Upper lobe of right lung (tissue), 1 donor: ENCODE results near the gene PPP1R8. TPM values are rescaled to one million over a fixed set of nuclear protein-coding genes. Genes with fewer than 3 reads are reported as not detected.

Experiments used
- ATAC-seq: fragments of 200-7000 bp; cut with Tn5 transposase; one replicate; pipeline ENCODE4 v1.9.1; 2020; ENCODE audit warnings: mild to moderate bottlenecking, moderate library complexity
- DNase-seq: peaks from one replicate; pipeline ENCODE4 v3.0.0-alpha.2; 2020
- H3K27ac ChIP-seq: fragments of 200-600 bp; one replicate; pipeline ENCODE4 v1.8.0; 2022
- H3K27me3 ChIP-seq: fragments of 200-600 bp; one replicate; pipeline ENCODE4 v1.8.0; 2022; ENCODE audit warnings: mild to moderate bottlenecking
- H3K36me3 ChIP-seq: fragments of 200-600 bp; one replicate; pipeline ENCODE4 v1.8.0; 2022
- H3K4me1 ChIP-seq: fragments of 200-600 bp; one replicate; pipeline ENCODE4 v1.8.0; 2022
- H3K4me3 ChIP-seq: fragments of 200-600 bp; one replicate; pipeline ENCODE4 v1.8.0; 2022; ENCODE audit warnings: mild to moderate bottlenecking
- H3K9me3 ChIP-seq: fragments of 200-600 bp; one replicate; pipeline ENCODE4 v1.8.0; 2022
- CTCF ChIP-seq: fragments of 200-600 bp; IDR thresholded peaks from one replicate; pipeline ENCODE4 v1.8.0; 2022; ENCODE audit warnings: antibody characterized with exemption
- intact Hi-C: fragments of 100-400 bp; cut with DNase I; formaldehyde crosslinking; loops from one replicate; pipeline ENCODE4 v1.11.0; 2022
- long read RNA-seq: library from polyadenylated mRNA; unstranded; transcript quantifications from one replicate; pipeline ENCODE4 v2.0.0, GENCODE V29; 2021
- total RNA-seq: library from RNA; stranded (reverse); fragmentation: NEBNext Ultra II Directional; extraction: Animal tissue kit (Norgen Biotek cat#: 25700); gene quantifications from one replicate; pipeline ENCODE4 v1.2.1, GENCODE V29; 2021
- donor health status: DM: no; HTN: yes; CAD: no; lungs with severe emphysema.

PPP1R8 gene
- total RNA-seq: 33.0 TPM
- long read RNA-seq, partial matches to known transcripts: 1 of 4 reads
- long read RNA-seq, other reads (novel, unspliced or antisense): 2 of 4 reads

GRCh38 chr1:27830621-27831440, at the start of gene PPP1R8:
Gene PPP1R8, plus strand, starts transcription at chr1:27830782. Its CDS starts 54 bp downstream, at chr1:27830836.
- peak within 1 kb of the TSS; percentile 90 for H3K27ac ChIP-seq
- intact Hi-C loops: no loop called here
- DNase-seq (peak; percentile 96), ATAC-seq (peak; percentile 100)
- H3K27me3 ChIP-seq: no peaks in the 10 kb centered on the region
- H3K9me3 ChIP-seq: no peaks in the 10 kb centered on the region
- peaks cover 15% of the 10 kb centered on the region for H3K36me3 ChIP-seq
- peak within 1 kb of the TSS; percentile 98 for H3K4me3 ChIP-seq
- no peak for TF ChIP-seq CTCF
- peaks cover 13% of the 10 kb centered on the region for H3K4me1 ChIP-seq

GRCh38 chr1:27782950-27783349, 47.6 kb upstream of the PPP1R8 start:
- no peak for TF ChIP-seq CTCF
- Histone ChIP-seq H3K4me1 (peaks cover 50% of the 10 kb centered on the region), H3K27me3 (no peaks in the 10 kb centered on the region), H3K36me3 (peaks cover 18% of the 10 kb centered on the region), H3K27ac (no peak overlapping the region), H3K4me3 (no peak overlapping the region), H3K9me3 (no peaks in the 10 kb centered on the region)
- intact Hi-C loops: no loop called here
- ATAC-seq (no peak), DNase-seq (no peak)

GRCh38 chr1:27784700-27785099, 45.9 kb upstream of the PPP1R8 start:
- H3K27me3 ChIP-seq: no peaks in the 10 kb centered on the region
- peaks cover 19% of the 10 kb centered on the region for H3K36me3 ChIP-seq
- ATAC-seq (no peak), DNase-seq (no peak)
- H3K4me3 ChIP-seq: no peak overlapping the region
- intact Hi-C loops: no loop called here
- TF ChIP-seq CTCF: no peak
- H3K9me3 ChIP-seq: no peaks in the 10 kb centered on the region
- H3K27ac ChIP-seq: peak overlapping the region; percentile 68
- peaks cover 60% of the 10 kb centered on the region for H3K4me1 ChIP-seq

GRCh38 chr1:27785781-27786455, 44.7 kb upstream of the PPP1R8 start:
- Histone ChIP-seq H3K9me3 (no peaks in the 10 kb centered on the region), H3K4me3 (no peak overlapping the region), H3K27ac (peak overlapping the region; percentile 68), H3K36me3 (peaks cover 26% of the 10 kb centered on the region), H3K4me1 (peaks cover 72% of the 10 kb centered on the region), H3K27me3 (no peaks in the 10 kb centered on the region)
- ATAC-seq (peak; percentile 93), DNase-seq (no peak)
- no peak for TF ChIP-seq CTCF
- intact Hi-C loops: no loop called here

- ATAC-seq (peak; percentile 15), DNase-seq (no peak)
- intact Hi-C loops: no loop called here
These were observed 42.7 kb upstream of the PPP1R8 start for GRCh38 chr1:27787895-27788294.

More at GRCh38 chr1:27787895-27788294, 42.7 kb upstream of the PPP1R8 start:
- peaks cover 31% of the 10 kb centered on the region for H3K36me3 ChIP-seq
- H3K27me3 ChIP-seq: no peaks in the 10 kb centered on the region
- peaks cover 74% of the 10 kb centered on the region for H3K4me1 ChIP-seq
- H3K9me3 ChIP-seq: no peaks in the 10 kb centered on the region
- H3K4me3 ChIP-seq: no peak overlapping the region
- TF ChIP-seq CTCF: no peak
- peak overlapping the region; percentile 68 for H3K27ac ChIP-seq
